ENCODE measurements around the gene TMEM123. TPM values are rescaled to one million over a fixed set of nuclear protein-coding genes. Genes with fewer than 3 reads are reported as not detected.
A peak's percentile ranks its signal among the peaks of the same experiment; 100 is the strongest.

The TMEM123 gene
- total and polyA plus RNA-seq, 2 of the 13 experiments (the other 11 are each of a cell fraction or from before 2014, with no cell fraction given): 365 to 2,761 TPM

DNA sequence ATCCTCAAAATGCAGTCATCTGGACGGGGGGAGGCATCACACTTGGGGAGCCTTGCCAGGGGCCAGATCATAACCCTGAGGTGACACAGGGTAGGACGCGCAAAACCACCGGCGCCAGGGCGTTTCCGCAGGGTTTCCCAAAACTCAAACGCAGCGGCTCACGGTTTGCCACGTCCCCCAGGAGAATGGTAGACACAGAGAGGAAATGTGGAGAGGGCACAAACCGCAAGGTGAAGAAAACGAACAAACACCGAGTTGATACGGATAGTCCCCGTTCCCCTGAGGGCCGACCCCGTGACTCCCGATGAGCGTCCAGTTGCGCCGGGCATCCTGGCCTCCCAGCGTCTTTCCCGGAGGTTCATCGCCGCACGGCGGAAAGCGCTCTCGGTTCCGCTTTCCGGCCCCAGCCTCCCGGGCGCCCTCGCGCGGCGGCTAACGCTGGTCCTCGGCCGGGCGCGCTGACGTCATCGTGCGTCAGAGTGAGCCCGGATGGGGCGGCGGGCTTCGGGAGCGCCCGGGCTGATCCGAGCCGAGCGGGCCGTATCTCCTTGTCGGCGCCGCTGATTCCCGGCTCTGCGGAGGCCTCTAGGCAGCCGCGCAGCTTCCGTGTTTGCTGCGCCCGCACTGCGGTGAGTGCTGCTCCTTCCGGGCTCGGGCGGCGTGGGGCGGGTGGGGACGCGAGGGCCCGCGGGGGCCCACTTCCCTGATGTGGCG, 105.7 kb downstream of the TMEM123 start, which contains the start of gene BIRC2 (continued):
- TF ChIP-seq ZFY (CRISPR knock-in tag; IDR thresholded peaks at IDR 0.05) (peak; percentile 88), PHF8 (CRISPR knock-in tag; IDR thresholded peaks at IDR 0.05) (peak; percentile 97), SATB2 (CRISPR knock-in tag; IDR thresholded peaks at IDR 0.05) (0 out of 2 replicates have a peak, but pooled peaks have one; percentile 4), ZBTB7B (CRISPR knock-in tag; IDR thresholded peaks at IDR 0.05) (peak; percentile 68; the same call in 1 of the 2 replicates), SP140L (CRISPR knock-in tag; IDR thresholded peaks at IDR 0.05; ENCODE audit: borderline replicate concordance) (no peak), ZFP36 (IDR thresholded peaks at IDR 0.05; ENCODE audit: borderline replicate concordance, low read depth, low read length, partially characterized antibody) (no peak), ZNF543 (CRISPR knock-in tag; IDR thresholded peaks at IDR 0.05) (peak; percentile 84), ZNF776 (CRISPR knock-in tag; IDR thresholded peaks at IDR 0.05) (peak; percentile 81; the same call in 1 of the 2 replicates), ZNF264 (CRISPR knock-in tag; IDR thresholded peaks at IDR 0.05) (0 out of 2 replicates have a peak, but pooled peaks have one; percentile 60), MEIS2 (CRISPR knock-in tag; IDR thresholded peaks at IDR 0.05) (peak; percentile 64; the same call in 1 of the 2 replicates), RXRB (CRISPR knock-in tag; IDR thresholded peaks at IDR 0.05; ENCODE audit: borderline replicate concordance) (0 out of 2 replicates have a peak, but pooled peaks have one; percentile 48)
- TF ChIP-seq, protein P1, sequence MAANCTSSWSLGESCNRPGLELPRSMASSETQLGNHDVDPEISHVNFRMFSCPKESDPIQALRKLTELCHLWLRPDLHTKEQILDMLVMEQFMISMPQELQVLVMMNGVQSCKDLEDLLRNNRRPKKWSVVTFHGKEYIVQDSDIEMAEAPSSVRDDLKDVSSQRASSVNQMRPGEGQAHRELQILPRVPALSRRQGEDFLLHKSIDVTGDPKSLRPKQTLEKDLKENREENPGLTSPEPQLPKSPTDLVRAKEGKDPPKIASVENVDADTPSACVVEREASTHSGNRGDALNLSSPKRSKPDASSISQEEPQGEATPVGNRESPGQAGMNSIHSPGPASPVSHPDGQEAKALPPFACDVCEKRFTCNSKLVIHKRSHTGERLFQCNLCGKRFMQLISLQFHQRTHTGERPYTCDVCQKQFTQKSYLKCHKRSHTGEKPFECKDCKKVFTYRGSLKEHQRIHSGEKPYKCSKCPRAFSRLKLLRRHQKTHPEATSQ (CRISPR knock-in tag; IDR thresholded peaks at IDR 0.05; ENCODE audit: borderline replicate concordance): peak; percentile 44; the same call in 1 of the 2 replicates
- TF ChIP-seq, protein P2, sequence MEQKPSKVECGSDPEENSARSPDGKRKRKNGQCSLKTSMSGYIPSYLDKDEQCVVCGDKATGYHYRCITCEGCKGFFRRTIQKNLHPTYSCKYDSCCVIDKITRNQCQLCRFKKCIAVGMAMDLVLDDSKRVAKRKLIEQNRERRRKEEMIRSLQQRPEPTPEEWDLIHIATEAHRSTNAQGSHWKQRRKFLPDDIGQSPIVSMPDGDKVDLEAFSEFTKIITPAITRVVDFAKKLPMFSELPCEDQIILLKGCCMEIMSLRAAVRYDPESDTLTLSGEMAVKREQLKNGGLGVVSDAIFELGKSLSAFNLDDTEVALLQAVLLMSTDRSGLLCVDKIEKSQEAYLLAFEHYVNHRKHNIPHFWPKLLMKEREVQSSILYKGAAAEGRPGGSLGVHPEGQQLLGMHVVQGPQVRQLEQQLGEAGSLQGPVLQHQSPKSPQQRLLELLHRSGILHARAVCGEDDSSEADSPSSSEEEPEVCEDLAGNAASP (CRISPR knock-in tag; IDR thresholded peaks at IDR 0.05; ENCODE audit: borderline replicate concordance): no peak; the same call in 1 of the 2 replicates
- TF ChIP-seq, protein P3, sequence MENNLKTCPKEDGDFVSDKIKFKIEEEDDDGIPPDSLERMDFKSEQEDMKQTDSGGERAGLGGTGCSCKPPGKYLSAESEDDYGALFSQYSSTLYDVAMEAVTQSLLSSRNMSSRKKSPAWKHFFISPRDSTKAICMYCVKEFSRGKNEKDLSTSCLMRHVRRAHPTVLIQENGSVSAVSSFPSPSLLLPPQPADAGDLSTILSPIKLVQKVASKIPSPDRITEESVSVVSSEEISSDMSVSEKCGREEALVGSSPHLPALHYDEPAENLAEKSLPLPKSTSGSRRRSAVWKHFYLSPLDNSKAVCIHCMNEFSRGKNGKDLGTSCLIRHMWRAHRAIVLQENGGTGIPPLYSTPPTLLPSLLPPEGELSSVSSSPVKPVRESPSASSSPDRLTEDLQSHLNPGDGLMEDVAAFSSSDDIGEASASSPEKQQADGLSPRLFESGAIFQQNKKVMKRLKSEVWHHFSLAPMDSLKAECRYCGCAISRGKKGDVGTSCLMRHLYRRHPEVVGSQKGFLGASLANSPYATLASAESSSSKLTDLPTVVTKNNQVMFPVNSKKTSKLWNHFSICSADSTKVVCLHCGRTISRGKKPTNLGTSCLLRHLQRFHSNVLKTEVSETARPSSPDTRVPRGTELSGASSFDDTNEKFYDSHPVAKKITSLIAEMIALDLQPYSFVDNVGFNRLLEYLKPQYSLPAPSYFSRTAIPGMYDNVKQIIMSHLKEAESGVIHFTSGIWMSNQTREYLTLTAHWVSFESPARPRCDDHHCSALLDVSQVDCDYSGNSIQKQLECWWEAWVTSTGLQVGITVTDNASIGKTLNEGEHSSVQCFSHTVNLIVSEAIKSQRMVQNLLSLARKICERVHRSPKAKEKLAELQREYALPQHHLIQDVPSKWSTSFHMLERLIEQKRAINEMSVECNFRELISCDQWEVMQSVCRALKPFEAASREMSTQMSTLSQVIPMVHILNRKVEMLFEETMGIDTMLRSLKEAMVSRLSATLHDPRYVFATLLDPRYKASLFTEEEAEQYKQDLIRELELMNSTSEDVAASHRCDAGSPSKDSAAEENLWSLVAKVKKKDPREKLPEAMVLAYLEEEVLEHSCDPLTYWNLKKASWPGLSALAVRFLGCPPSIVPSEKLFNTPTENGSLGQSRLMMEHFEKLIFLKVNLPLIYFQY (CRISPR knock-in tag; IDR thresholded peaks at IDR 0.05; ENCODE audit: borderline replicate concordance): peak; percentile 65; the same call in 1 of the 2 replicates

Data from HepG2 (cell line).